Measurements from ENCODE around the gene CNKSR2.
"Not testable (repeated sequence)": the region's sequence is repeated elsewhere in the genome, so short reads cannot be mapped to it uniquely, and the experiment has no call there.

The CNKSR2 gene

DNA sequence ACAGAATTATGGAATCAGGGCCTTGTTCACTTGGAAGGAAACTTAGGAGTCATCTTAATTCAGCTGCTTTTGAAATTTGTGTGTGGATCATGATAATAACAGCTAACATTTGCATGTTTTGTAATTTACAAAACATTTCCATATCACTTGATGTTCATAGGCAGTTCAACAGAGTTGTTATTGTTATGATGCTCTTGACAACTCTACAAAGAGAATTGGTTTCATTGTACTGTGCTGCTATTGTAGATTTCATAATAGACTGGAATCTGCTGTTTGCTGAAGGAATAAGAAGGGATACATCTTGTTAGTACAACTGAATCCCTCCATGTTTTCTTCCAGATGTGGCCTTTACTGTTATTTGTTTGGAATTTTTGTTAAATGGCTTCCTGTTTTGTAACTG is 83.5 kb downstream of the CNKSR2 start:
- DNase-seq = no peak

DNA sequence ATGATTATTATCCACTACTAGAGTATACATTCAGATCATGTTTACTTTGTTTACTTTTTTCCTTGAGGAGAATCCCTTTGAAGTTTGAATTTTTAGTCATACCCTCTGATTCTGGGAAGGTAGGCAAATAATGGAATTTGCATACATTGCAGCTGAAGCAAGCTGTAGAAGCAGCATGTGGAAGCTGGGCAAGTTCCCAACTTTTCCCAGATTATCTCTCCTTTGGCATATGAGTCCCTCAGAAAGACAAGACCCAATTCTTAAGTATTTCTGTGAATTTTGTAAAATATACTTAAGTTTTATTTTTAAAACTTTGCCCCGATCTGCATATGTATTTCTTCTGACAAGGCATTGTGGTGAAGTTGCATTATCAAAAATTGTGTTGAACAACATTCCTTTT is 94.9 kb downstream of the CNKSR2 start:
- DNase-seq = no peak

DNA sequence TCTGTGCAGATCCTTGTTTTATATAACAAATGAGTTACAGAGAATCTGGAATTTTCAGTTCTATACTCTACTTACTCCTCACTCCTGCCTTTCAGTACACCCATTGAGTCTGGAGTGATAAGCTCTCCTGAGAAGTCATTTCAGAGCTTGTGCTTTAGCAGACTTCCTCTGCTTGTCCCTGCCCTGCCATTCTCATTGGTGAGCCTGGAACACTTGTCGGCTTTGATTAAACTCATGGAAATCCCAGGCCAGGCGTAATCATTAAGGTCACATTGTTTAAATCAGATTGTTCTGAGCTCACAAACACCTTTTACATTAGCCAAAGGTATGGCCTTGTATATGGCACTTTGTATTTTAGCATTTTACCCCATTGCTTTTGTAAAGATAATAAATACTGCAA is 102.7 kb downstream of the CNKSR2 start:
- no peak for DNase-seq

DNA sequence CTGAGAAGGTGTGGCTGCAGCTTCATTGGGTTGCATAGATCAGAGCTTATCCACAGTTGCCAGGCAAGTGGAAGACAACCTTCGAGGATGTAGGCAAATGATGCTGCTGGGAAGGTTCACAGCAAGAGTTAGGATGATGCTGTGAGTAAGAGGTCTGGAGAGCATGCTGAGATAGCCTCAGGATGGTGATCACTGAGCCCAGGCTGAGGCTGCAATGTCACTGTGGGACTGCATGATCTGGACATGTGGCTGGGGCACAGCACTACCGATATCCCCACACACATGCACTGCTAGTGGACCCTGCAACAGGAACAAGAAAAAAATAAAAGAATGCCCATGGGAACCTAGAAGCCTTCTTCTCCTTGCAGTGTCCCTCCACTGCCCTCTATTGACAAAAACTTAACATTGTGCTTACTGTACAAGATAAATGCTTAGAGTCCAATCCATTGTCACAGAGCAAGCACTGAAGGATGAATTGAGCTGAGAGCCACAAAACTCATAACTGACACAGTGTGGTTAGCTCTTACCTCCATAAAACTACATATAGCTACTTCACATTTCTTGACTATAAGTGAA is 105.6 kb downstream of the CNKSR2 start:
- peak; percentile 66 for DNase-seq

DNA sequence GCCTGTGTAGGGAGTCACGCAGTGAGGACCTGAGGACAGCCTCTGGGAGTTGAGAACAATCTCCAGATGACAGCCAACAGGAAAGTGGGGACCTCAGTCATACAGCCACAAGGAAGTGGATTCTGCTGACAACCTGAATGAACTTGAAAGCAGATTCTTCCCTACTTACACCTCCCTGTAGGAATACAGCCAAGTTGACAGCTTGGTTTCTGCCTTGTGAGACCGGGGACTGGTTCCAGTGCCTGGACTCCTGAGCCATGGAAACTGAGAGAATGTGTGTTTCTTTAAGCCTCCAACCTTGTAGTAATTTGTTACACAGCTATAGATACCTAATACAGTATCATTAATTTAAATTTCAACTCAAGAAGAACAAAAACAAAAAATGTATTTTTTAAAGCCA is 107.5 kb downstream of the CNKSR2 start:
- no peak for DNase-seq

DNA sequence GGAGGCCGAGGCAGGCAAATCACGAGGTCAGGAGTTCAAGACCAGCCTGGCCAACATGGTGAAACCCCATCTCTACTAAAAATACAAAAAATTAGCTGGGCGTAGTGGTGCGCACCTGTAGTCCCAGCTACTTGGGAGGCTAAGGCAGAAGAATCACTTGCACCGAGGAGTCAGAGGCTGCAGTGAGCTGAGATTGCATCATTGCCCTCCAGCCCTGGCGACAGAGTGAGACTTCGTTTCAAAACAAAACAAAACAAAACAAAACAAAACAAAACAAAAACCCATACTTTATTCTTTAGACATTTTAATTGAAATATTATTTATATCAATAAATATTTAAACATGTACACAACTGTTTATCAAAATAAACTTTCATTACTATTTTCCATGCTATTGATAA is 109.8 kb downstream of the CNKSR2 start:
- not testable (repeated sequence) for DNase-seq

DNA sequence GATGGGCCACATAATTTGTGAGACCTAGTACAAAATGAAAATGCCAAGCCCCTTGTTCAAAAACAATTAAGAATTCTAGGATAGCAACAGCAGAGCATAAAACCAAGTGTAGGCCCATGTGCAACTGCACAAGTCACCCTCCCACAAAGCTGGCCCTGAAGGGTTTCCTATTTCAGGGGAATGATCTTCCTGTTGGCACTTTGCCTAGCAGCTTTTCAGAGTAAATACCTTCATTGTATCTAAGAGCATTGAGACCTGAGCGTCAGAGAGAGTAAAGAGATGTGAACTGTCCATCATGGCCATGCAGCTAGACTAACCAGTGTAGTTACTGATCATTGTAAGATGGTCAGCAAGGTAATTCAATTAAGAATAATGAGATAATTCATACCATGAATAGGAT is 113.6 kb downstream of the CNKSR2 start:
- DNase-seq = peak; percentile 83

DNA sequence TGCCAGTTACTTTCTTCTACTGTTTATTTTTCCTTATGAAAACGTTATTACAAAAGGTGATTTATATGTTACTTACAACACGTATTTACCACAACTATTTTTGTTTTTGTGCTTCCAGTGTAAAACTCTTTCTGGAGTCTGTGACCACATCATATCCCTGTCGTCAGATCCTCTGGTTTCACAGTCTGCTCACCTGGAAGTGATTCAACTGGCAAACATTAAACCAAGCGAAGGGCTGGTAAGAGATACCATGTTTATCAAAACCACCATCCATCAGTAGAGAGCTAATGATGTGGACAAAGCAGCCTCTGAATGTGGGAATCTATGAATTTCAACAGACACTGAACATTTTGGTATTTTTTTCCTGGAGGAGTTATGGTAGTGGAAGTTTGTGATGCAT is 116.1 kb downstream of the CNKSR2 start:
- peak; percentile 0 for DNase-seq

DNA sequence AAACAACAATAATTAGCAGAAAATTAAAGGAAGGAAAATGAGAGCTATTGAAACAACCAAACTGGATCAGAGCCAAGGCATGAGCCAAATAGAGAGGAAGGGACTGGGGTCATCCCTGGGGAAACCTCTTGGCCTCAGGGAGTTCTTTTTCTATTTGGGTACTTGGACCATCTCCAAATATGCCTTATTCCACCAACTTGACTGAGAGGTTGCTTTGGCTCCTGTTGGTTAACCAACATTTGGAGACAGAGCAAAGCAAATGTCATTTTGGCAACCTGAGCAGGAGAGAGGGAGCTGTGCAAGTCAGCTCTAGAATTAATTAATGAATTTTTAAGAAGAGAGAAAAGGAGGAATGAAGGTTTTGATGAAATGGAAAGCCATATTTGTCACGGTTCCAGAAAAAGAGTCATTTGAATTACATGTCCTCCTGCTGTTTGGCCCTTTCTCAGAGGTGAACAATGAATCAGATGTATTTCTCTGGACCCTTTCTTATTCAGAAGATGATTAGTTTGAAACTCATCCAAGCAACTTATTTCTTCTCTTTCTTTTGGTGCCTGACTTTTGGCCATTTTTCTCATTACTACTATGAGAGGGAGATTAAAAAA is 119.1 kb downstream of the CNKSR2 start:
- DNase-seq = peak; percentile 18

DNA sequence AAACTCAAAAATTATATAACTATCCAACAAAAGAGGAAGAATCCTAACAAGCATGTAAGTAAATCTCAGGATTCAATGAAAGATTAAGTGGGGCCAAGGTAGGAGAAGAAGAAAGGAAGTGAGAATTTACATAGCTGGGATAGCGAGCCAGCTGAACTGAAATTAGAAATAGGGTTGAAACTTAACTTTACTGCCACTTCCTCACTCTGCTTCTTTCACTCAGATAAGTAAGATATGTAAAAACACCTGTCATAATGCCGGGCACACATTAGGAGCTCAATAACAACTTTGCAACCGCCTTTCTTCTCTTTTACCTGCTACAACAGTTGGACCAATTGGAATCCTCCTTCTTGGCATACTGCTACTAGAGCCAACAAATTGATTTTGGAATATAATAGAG is 129.4 kb downstream of the CNKSR2 start:
- no peak for DNase-seq

DNA sequence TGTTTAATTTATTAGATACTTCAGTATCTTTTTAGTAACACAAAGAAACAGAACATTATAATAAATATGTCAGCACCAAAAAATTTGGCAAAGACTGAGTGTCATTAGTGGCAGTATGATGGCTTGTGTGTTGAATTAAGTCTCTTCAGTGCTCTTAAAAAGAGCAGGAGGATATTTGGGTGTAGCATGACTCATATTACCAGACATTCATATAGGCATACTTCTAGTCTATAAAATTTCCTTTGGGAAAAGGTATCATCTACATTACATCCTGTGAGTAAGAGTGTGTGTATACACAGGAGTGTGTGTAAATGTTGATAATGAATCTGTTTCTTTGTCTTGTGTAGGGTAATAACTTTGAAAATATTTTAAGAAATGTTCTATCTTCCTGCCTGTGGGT is 135.7 kb downstream of the CNKSR2 start:
- DNase-seq = no peak

DNA sequence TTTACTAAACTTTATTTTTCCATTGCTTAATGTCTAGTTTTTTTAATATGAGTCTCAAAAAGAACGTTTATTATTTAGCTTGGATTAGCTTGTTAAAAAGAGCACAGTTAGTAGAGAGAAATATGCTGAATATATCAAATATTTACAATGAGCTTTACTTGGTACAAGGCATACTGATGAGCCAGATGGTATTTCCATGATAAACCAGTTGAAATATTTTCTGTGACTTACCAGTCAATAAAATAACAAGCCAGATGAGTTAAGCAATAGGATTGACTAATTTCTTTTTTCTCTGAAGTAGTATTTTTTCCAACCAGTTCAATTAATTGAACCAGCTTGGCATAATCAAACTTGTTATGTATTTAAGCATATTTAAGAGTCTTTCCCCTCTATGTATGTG is 149.8 kb downstream of the CNKSR2 start:
- DNase-seq = no peak

DNA sequence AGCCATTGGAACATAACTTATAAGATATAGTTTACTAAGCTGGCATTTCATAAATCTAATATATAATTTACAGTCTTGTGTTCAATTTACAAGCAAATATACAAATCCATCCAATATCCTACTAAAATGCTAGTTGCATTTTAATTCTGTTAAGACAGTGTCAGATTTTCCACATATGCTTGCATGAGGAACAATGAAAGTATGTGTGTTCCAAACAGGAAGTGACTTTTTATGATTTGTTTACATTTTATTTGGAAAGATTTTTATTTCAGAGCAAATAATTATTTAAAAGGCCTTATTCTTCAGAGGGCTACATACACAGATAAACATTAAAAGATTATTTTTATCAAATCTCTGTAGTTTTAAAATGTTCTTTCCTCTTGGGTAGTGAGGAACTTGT is 153.9 kb downstream of the CNKSR2 start:
- no peak for DNase-seq

DNA sequence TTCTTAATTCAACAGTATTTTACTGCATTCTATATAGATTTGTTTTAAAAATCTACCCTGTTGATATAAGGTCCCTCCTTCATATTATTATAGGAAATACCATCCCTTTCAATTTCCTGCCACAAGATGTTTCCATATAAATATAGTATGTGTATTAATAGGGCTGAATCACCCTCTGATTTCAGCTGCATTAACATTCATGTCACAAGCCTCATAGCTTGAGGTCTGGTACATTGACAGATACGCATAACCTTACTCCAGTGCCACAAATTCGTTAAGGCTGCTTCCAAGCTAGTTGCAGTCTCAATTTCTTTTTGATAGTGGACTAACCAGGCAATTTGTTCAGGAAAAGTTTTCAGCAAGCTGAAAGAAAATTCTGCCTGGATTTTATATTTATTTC is 155.6 kb downstream of the CNKSR2 start:
- no peak for DNase-seq

DNA sequence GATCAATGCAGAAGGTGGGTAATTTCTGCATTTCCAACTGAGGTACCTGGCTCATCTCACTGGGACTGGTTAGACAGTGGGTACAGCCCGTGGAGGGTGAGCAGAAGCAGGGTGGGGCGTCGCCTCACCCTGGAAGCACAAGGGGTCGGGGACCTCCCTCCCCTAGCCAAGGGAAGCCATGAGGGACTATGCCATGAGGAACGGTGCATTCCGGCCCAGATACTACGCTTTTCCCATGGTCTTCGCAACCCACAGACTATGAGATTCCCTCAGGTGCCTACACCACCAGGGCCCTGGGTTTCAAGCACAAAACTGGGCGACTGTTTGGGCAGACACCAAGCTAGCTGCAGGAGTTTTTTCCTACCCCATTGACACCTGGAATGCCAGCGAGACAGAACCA is 170.4 kb downstream of the CNKSR2 start:
- DNase-seq = not testable (repeated sequence)

DNA sequence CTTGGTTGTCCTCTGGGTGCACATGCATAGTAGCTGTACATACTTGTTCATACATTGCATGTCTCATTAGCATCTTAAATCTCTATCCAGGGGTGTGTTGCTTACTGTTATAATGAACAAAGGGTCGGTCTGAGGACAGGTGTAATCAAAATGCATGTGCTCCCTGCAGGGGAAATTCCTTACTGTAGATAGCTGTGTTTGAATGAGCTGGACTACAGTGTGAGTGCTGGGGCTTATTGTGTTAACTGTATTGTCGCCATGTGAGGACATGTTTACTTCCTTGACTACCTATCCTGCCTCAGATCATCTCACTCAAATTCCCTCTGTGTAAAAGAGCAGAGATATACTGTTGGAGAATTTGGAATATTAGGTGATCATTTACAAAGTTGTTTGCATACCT is 185.2 kb downstream of the CNKSR2 start:
- DNase-seq = no peak

DNA sequence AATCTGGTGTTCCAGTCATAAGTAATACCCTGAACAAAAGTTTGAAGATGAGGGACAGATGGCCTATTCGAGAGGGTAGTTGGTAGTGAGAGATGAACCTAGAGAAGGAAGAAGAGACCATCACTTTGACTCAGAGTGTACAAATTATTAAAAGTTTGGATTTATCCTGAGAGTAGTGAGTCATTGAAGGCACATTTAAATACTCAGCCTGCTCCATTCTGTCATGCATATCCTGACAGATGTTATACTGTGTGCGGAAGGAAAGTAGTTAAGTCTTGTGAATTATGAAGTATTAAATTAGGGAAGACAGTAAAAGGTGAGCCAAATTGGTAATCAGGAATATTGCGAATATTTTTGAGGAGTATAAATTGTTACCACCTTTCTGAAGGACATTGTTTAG is 190.8 kb downstream of the CNKSR2 start:
- no peak for DNase-seq

DNA sequence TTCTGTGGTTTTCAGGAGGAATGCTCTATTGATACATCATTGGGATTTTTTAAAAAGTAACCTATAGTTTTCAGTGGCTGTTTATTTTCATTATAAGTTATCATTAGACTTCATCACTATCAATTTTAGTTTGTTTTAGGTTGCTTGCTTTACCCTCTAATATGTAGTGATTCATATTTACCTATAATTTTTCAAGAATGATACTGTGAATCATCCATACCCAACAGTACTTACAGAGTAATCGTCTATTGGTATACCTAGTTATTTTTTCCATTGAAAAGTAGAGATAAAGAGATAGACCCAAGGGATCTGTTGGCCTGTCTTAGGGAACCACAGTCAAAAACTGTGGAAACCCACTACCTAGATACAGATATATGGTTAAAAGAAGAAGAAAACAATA is 200.6 kb downstream of the CNKSR2 start:
- DNase-seq = no peak

DNA sequence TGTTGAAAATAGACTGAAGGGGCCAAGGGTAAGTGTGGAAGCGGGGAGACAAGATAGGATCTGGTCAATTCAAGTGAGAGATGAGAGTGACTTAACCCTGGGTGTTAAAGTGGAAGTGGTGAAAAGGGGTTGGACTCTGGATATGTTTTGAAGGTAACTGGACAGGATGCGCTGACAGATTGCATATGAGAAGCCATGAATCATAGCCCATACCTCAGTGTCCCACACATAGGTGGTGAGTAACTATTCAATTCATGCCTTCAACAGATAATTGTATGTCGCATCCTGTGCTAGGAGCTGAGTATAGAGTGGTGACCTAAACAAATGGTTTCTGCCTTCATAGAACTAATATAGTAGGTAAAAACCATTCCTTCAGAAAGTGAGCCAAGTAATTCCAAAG is 207.3 kb downstream of the CNKSR2 start:
- no peak for DNase-seq

DNA sequence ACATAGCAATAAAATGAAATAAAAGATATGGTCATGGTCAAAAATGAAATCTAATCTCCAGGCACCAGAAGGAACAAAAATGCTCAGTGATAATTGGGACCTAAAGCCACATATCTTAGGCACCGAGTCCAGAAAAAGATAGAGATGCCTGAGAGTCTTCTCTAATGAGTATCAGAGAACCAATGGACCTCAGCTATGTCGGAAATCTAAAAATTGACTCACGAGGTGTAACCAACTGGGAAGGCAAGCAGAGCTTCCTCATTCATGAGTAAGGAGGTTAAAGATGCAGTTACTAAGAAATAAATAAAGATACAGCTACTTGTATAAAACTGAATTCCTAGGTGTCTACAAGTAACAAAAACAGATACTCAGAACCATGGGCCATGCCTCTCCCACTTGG is 211.8 kb downstream of the CNKSR2 start:
- no peak for DNase-seq

DNA sequence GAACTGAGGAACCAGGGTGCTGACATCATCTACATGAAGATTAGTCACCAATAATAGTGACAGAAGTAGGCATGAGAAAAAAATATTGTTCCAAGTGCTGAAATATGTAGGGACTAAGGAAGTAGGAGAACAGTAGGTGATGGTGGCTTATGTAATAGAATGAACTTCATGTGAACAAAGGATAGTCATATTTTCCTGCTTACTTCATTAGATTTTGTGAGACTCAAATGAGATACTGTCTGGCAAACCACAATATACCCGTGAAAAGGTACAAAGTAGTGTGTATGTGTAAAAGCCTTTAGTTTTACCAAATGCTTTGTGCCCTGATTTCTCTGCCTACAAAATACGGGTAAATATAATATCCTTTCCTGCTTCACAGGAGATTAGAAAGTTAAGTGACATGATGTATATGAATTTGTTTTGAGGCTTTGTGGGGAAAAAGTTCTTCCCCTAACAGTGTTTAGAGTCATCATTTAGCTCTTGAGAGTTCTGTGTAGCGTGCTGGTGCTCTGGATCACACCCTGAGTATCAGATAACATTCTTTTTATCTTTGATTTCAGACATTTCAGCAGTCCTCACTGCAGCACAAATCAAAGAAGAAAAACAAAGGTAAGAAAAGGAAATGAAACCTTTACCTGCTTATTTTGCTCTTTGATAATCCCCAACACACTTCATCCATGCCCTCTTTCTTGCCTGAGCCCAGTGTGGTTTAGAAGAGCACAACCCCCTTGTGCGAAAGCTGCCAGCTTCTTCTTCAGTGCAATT is 216.0 kb downstream of the CNKSR2 start:
- no peak for DNase-seq

DNA sequence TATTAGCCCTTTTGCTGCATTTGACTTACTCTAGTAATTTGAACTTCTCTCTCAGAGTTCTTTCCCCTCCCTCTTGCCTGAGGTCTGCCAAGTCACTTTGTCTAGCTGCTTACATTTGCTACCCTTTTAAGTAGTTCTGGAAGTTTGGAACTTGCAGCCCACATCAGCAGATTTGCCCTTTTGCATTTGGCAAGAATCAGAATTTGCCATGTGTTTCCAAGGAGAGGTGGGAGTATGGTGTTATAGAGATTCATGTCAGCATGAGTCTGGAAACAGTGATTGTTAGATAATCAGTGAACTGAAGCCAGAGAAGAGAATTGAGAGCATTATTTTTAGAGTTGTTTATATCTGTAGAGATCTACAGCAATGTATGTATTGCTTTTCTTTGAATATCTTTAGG is 231.8 kb downstream of the CNKSR2 start:
- DNase-seq = no peak

DNA sequence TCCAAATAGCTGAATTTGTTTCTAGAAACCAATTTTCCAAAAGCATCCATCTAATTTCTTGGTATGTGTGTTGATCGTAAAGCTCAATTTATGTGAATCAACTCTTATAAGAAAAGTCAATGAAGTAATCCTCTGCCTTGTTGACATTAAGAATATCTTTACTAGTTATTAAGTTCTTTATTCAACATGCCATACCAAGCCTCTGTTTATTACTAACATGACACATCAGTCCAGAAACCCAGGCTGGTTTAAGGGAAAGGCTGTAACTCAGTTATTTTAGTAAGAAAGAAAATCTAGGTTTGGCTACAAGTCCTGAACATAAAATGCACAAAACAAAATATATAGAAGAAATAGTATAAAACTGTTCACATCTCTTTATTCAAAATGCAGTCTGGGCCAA is 235.9 kb downstream of the CNKSR2 start:
- no peak for DNase-seq

DNA sequence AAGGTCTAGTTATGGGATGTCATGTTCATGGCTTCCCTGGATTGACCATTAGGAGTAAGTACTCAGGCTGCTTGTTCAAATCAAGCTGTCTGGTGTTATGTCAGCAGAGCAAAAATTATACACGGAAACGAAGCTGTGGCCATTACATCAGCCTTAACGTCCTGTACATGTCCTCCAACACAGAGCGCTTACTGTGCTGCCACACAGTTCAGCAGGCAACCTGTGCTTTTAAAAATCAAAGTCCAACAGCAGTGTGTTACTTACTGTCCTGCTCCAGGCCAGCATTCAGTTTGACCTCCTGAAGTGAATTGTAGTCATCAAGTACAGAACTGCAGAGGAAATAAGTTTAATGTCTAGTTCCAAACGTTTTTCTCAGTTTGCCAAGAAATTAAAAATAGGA is 237.9 kb downstream of the CNKSR2 start:
- no peak for DNase-seq

DNA sequence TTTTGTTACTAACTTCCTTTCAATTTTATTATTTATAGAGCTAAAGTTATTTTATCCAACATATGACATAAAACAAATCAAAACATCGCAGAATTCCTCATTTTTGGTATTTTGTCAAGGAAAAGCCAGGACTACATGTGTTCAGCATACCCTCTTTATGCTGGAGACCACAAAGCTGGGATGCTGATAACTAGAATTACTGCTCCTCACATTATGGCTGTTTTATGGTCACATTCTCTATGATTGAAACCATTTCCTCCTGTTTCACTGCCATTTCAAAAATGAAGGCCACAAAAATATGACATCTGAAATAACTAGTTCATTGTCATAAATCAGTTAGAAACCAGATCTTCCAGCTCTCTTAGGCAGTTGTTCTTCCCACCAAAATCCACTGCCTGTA is 242.2 kb downstream of the CNKSR2 start:
- no peak for DNase-seq
